Keratinocyte (primary cell): ENCODE results near the gene CAP1.

Experiments
- CTCF ChIP-seq, 3 experiments: IDR thresholded peaks in 1 of 3; conservative IDR thresholded peaks in 1 of 3; optimal IDR thresholded peaks in 1 of 3; 2 replicates in 2 of 3; 3 replicates in 1 of 3; pipeline versions ENCODE3 to v1.5.1; 2011; ENCODE audit warnings: low read length in 3 of 3, mild to moderate bottlenecking in 3 of 3, moderate library complexity in 2 of 3, control low read depth in 1 of 3, inconsistent platforms in 1 of 3; ENCODE audit not compliant: insufficient read depth in 2 of 3; ENCODE audit errors: extremely low read depth in 1 of 3
- EZH2 ChIP-seq: IDR thresholded peaks from one replicate; pipeline ENCODE4 v1.6.1; 2012; ENCODE audit warnings: inconsistent platforms, mild to moderate bottlenecking, low read length, moderate library complexity

- TF ChIP-seq CTCF (optimal IDR thresholded peaks at IDR 0.05 in 1 of 3, IDR thresholded peaks at IDR 0.05 in 1 of 3, conservative IDR thresholded peaks at IDR 0.05 in 1 of 3; ENCODE audit: extremely low read depth in 1 of 3, insufficient read depth in 2 of 3, low read length in 3 of 3) (no peak), EZH2 (no peak)
Observed at GRCh38 chr1:40073062-40073461, 32.5 kb downstream of the CAP1 start.
